Measurements from ENCODE around the gene FMOD. TPM values are rescaled to one million over a fixed set of nuclear protein-coding genes. Genes with fewer than 3 reads are reported as not detected.
A peak's percentile ranks its signal among the peaks of the same experiment; 100 is the strongest.
"Not testable (repeated sequence)": the region's sequence is repeated elsewhere in the genome, so short reads cannot be mapped to it uniquely, and the experiment has no call there.

Gene FMOD
- total RNA-seq, 4 donors from 2014 or later: 67.7 to 173 (median 111) TPM

- intact Hi-C loops (cut with DNase I): no loop called here
- no peak overlapping the region for H3K4me3 ChIP-seq (replicated peaks in 1 of 3)
- H3K4me1 ChIP-seq: peaks cover 69 to 77% of the 10 kb centered on the region in 2 donors
These were observed 30.2 kb downstream of the FMOD start for GRCh38 chr1:203320591-203321272.

GRCh38 chr1:203318229-203318517 lies 32.7 kb downstream of the FMOD start:
- Histone ChIP-seq H3K27me3 (no peaks in the 10 kb centered on the region), H3K4me1 (peaks cover 43 to 52% of the 10 kb centered on the region in 2 donors), H3K27ac (peak overlapping the region; percentile 48 to 63 (median 62)), H3K36me3 (no peaks in the 10 kb centered on the region), H3K9me3 (no peaks in the 10 kb centered on the region), H3K4me3 (replicated peaks in 1 of 3) (no peak overlapping the region)
- WGBS, 2 donors: 94% methylated on average over 1 of the region's 1 CpG
- intact Hi-C loops (cut with DNase I): no loop called here
- no peak for DNase-seq
- TF ChIP-seq CTCF (IDR thresholded peaks at IDR 0.05): no peak
- no peak for TF ChIP-seq POLR2A (IDR thresholded peaks at IDR 0.05)

More at GRCh38 chr1:203320591-203321272, 30.2 kb downstream of the FMOD start:
- TF ChIP-seq POLR2A (IDR thresholded peaks at IDR 0.05) (no peak), CTCF (IDR thresholded peaks at IDR 0.05) (no peak)
- DNase-seq: peak; percentile 40 to 50
- 52 to 60% methylated on average over 6 of the region's 6 CpGs for WGBS, 2 donors
- Histone ChIP-seq H3K9me3 (no peaks in the 10 kb centered on the region), H3K27ac (peak overlapping the region in 2 of 3 donors; percentile 51 to 97), H3K27me3 (no peaks in the 10 kb centered on the region), H3K36me3 (no peaks in the 10 kb centered on the region)

DNA sequence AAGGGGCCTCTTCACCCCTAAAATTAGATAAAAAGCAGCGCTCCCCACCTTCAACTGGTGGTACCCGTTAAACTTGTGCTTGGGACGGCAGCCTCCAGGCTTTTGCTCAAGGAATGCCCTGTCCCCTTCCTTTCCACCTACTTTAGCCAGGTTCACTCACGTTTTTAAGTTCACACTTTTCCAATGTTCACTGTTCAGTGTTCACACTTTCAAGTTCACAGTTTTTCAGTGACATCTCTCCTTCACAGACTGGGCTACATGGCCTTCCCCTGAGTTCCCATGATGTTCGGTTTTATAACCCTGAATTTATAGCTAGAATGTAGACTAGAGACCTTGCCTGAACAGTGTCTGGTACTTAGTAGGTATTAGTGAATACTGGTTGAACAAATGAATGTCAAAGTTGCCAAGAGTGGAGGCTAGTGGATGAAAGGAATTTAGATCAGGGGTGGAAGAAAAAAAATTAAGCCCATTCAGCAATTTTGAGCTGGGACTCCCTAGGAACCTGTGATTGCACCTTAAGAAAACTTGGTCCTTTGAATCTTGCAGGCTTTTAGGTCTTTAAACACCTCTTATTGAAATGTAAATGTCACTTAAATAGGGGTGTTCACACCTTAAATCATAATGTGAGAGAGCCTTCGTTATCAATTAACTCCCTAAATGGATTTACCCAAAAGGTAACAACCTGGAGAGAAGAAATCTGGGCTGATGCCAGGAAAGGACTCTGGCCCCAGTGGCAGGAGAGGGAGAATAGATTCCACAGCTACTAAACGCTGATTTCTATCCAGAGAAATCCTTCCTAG lies 33.3 kb downstream of the FMOD start:
- Histone ChIP-seq H3K9me3 (no peaks in the 10 kb centered on the region), H3K4me3 (replicated peaks in 1 of 3) (no peak overlapping the region), H3K27ac (peak overlapping the region; percentile 62 to 69 (median 63)), H3K36me3 (no peaks in the 10 kb centered on the region), H3K27me3 (no peaks in the 10 kb centered on the region), H3K4me1 (peaks cover 38 to 47% of the 10 kb centered on the region in 2 donors)
- 66 to 72% methylated on average over 7 of the region's 7 CpGs for WGBS, 2 donors
- TF ChIP-seq CTCF (IDR thresholded peaks at IDR 0.05) (no peak), POLR2A (IDR thresholded peaks at IDR 0.05) (no peak)
- peak in 1 of 2 donors; percentile 32 for DNase-seq
- intact Hi-C loops (cut with DNase I): no loop called here

DNA sequence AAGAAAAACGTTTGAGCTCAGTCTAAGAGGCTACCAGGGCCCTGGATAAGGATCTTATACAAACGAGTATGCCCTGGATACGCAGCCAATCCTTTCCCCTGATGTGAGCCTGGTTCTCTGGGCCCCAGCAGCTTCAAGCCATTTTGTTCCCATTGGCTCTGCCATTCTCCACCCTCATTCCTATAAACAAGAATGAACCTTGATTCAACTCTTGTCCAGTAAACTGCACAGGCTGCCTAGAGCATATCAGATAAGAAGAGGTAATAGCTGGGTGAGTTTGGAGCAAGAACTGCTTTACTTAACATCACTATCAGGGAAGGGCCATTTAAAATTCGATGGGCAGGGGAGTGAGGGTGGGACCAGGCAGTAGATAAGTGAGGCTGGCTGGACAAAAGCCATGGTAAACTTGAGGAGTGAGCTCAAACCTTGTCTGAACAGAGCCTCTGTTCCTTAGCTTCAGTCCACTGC lies 34.3 kb downstream of the FMOD start:
- 17 to 28% methylated on average over 4 of the region's 4 CpGs for WGBS, 2 donors
- Histone ChIP-seq H3K36me3 (no peaks in the 10 kb centered on the region), H3K27me3 (no peaks in the 10 kb centered on the region), H3K9me3 (no peaks in the 10 kb centered on the region), H3K27ac (peak overlapping the region; percentile 62 to 69 (median 63)), H3K4me1 (peaks cover 28 to 44% of the 10 kb centered on the region in 2 donors), H3K4me3 (replicated peaks in 1 of 3) (no peak overlapping the region)
- TF ChIP-seq POLR2A (IDR thresholded peaks at IDR 0.05) (peak in 1 of 2 donors; percentile 37), CTCF (IDR thresholded peaks at IDR 0.05) (no peak)
- DNase-seq: peak; percentile 43 to 56
- intact Hi-C loops (cut with DNase I): no loop called here

GRCh38 chr1:203314025-203314759 lies 36.7 kb downstream of the FMOD start:
- DNase-seq; intact Hi-C loops (cut with DNase I); H3K27me3 ChIP-seq; H3K36me3 ChIP-seq; H3K4me3 ChIP-seq (replicated peaks in 1 of 3); H3K27ac ChIP-seq; H3K9me3 ChIP-seq: not testable (repeated sequence)
- WGBS, 2 donors: 97% methylated on average over 4 of the region's 4 CpGs
- H3K4me1 ChIP-seq: peaks cover 18 to 45% of the 10 kb centered on the region in 2 donors

All from thyroid gland (tissue), 4 donors.